GM10847 (cell line): ENCODE results near the gene NAGA.

ENCODE experiments used
- POLR2A ChIP-seq: IDR thresholded peaks from 2 replicates; pipeline ENCODE4 v1.6.1; 2011; ENCODE audit not compliant: insufficient read length; ENCODE audit errors: extremely low read depth

The NAGA gene

GRCh38 chr22:42018224-42018623 lies 52.4 kb downstream of the NAGA start:
- TF ChIP-seq POLR2A: no peak

- no peak for TF ChIP-seq POLR2A
These were observed 54.5 kb downstream of the NAGA start for GRCh38 chr22:42016111-42016510.

GRCh38 chr22:42013385-42013784 lies 57.2 kb downstream of the NAGA start:
- no peak for TF ChIP-seq POLR2A

- TF ChIP-seq POLR2A: no peak
These were observed 59.8 kb downstream of the NAGA start for GRCh38 chr22:42010778-42011177.
